ENCODE measurements around the gene CD8B. TPM values are rescaled to one million over a fixed set of nuclear protein-coding genes. Genes with fewer than 3 reads are reported as not detected.

Gene CD8B
- polyA plus RNA-seq, 2 donors = 1.6 to 1.7 TPM

DNA sequence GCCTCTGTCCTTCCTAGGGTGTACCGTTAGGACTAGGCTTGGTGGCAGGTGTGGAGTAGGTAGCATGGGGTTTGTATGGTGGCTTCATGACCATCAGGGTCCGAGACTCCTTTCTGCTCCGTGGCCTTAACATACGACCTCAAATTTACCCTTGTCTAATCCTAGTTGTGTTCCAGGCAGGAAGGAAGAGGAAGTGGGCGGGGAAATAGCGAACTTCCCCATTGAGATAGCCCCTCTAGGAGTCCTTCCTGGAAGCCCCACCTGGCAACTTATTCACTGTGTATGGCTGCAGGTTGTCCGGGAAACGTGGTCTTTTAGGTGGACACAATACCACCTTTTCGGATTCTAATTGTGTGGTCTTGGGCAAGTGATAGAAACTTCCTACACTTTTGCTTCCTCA, 80.3 kb downstream of the CD8B start:
- Histone ChIP-seq H3K36me3 (ENCODE audit: control insufficient read depth in 2 of 2, insufficient read depth in 2 of 2, low read length in 1 of 2) (no peaks in the 10 kb centered on the region), H3K27ac (ENCODE audit: low read depth in 2 of 2, low read length in 1 of 2) (no peak overlapping the region), H3K27me3 (ENCODE audit: control insufficient read depth in 1 of 2, insufficient read depth in 2 of 2, low read length in 2 of 2) (no peaks in the 10 kb centered on the region), H3K4me3 (ENCODE audit: low read depth in 1 of 2, low read length in 2 of 2) (no peak overlapping the region), H3K9me3 (ENCODE audit: control insufficient read depth in 2 of 2, insufficient read depth in 1 of 2, low read depth in 1 of 2, low read length in 1 of 2) (no peaks in the 10 kb centered on the region), H3K4me1 (ENCODE audit: control insufficient read depth in 2 of 2, insufficient read depth in 2 of 2, low read length in 1 of 2) (peaks cover 0 to 2% of the 10 kb centered on the region in 2 donors)
- WGBS, 2 donors = 80 to 82% methylated on average over 9 of the region's 9 CpGs

DNA sequence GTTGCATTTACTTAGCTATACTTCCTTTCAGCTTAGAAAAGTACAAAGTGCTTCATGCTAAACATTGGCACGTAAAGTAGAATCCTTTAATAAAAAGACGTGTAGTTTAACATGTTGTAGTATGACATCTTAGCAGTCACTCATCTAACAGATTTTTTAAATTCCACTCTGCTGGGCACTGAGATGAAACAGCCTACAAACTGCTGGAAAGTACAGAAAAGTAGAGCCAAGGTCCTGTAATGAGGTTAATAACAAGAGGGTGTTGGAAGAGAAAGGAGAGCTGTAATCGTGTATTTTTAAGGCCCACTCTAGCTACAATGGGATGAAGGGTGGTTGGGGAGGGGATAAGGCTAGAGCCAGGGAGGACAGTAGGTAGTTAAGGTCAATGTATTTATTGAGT, 81.7 kb downstream of the CD8B start:
- Histone ChIP-seq H3K4me3 (ENCODE audit: low read depth in 1 of 2, low read length in 2 of 2) (no peak overlapping the region), H3K27me3 (ENCODE audit: control insufficient read depth in 1 of 2, insufficient read depth in 2 of 2, low read length in 2 of 2) (no peaks in the 10 kb centered on the region), H3K4me1 (ENCODE audit: control insufficient read depth in 2 of 2, insufficient read depth in 2 of 2, low read length in 1 of 2) (peaks cover 0 to 2% of the 10 kb centered on the region in 2 donors), H3K27ac (ENCODE audit: low read depth in 2 of 2, low read length in 1 of 2) (no peak overlapping the region), H3K36me3 (ENCODE audit: control insufficient read depth in 2 of 2, insufficient read depth in 2 of 2, low read length in 1 of 2) (peaks cover 0 to 3% of the 10 kb centered on the region in 2 donors), H3K9me3 (ENCODE audit: control insufficient read depth in 2 of 2, insufficient read depth in 1 of 2, low read depth in 1 of 2, low read length in 1 of 2) (no peaks in the 10 kb centered on the region)
- 72 to 77% methylated on average over 3 of the region's 3 CpGs for WGBS, 2 donors

GRCh38 chr2:86778957-86779356, 82.7 kb downstream of the CD8B start:
- H3K27me3 ChIP-seq (ENCODE audit: control insufficient read depth in 1 of 2, insufficient read depth in 2 of 2, low read length in 2 of 2) = no peaks in the 10 kb centered on the region
- H3K4me3 ChIP-seq (ENCODE audit: low read depth in 1 of 2, low read length in 2 of 2) = no peak overlapping the region
- H3K27ac ChIP-seq (ENCODE audit: low read depth in 2 of 2, low read length in 1 of 2) = no peak overlapping the region
- no peaks in the 10 kb centered on the region for H3K9me3 ChIP-seq (ENCODE audit: control insufficient read depth in 2 of 2, insufficient read depth in 1 of 2, low read depth in 1 of 2, low read length in 1 of 2)
- H3K36me3 ChIP-seq (ENCODE audit: control insufficient read depth in 2 of 2, insufficient read depth in 2 of 2, low read length in 1 of 2) = peaks cover 2 to 3% of the 10 kb centered on the region in 2 donors
- H3K4me1 ChIP-seq (ENCODE audit: control insufficient read depth in 2 of 2, insufficient read depth in 2 of 2, low read length in 1 of 2) = peaks cover 0 to 2% of the 10 kb centered on the region in 2 donors
- 55 to 56% methylated on average over 2 of the region's 2 CpGs for WGBS, 2 donors

- 95% methylated on average over 7 of the region's 7 CpGs for WGBS, 2 donors
These were observed 85.2 kb downstream of the CD8B start for GRCh38 chr2:86776532-86776931.

DNA sequence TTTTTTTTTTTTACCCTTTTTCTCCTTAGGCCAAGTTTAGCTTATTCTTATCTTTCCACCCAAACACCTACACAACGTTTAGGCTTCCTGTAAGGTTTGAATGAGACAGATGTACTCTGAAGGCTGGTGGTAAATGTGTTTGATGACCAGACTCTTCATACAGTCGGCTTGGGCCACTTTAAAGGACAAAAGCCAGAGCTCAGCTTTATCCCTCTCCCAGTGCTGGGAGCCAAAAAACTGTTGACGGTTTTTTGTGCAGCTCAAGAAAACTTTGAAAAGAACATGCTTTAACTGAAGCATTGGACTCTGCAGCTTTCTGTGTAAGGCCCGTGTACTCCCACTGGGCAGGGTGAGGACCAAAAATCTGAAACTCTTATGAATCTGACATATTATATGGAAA, 86.3 kb downstream of the CD8B start:
- Histone ChIP-seq H3K4me3 (ENCODE audit: low read depth in 1 of 2, low read length in 2 of 2) (no peak overlapping the region), H3K9me3 (ENCODE audit: control insufficient read depth in 2 of 2, insufficient read depth in 1 of 2, low read depth in 1 of 2, low read length in 1 of 2) (no peaks in the 10 kb centered on the region), H3K36me3 (ENCODE audit: control insufficient read depth in 2 of 2, insufficient read depth in 2 of 2, low read length in 1 of 2) (peaks cover 6 to 17% of the 10 kb centered on the region in 2 donors), H3K4me1 (ENCODE audit: control insufficient read depth in 2 of 2, insufficient read depth in 2 of 2, low read length in 1 of 2) (peaks cover 0 to 2% of the 10 kb centered on the region in 2 donors), H3K27ac (ENCODE audit: low read depth in 2 of 2, low read length in 1 of 2) (no peak overlapping the region), H3K27me3 (ENCODE audit: control insufficient read depth in 1 of 2, insufficient read depth in 2 of 2, low read length in 2 of 2) (no peaks in the 10 kb centered on the region)
- WGBS, 2 donors = 46 to 48% methylated on average over 4 of the region's 4 CpGs

More at GRCh38 chr2:86776532-86776931, 85.2 kb downstream of the CD8B start:
- peaks cover 6 to 11% of the 10 kb centered on the region in 2 donors for H3K36me3 ChIP-seq (ENCODE audit: control insufficient read depth in 2 of 2, insufficient read depth in 2 of 2, low read length in 1 of 2)
- H3K27ac ChIP-seq (ENCODE audit: low read depth in 2 of 2, low read length in 1 of 2) = no peak overlapping the region
- H3K9me3 ChIP-seq (ENCODE audit: control insufficient read depth in 2 of 2, insufficient read depth in 1 of 2, low read depth in 1 of 2, low read length in 1 of 2) = no peaks in the 10 kb centered on the region
- no peak overlapping the region for H3K4me3 ChIP-seq (ENCODE audit: low read depth in 1 of 2, low read length in 2 of 2)
- H3K27me3 ChIP-seq (ENCODE audit: control insufficient read depth in 1 of 2, insufficient read depth in 2 of 2, low read length in 2 of 2) = no peaks in the 10 kb centered on the region
- peaks cover 0 to 2% of the 10 kb centered on the region in 2 donors for H3K4me1 ChIP-seq (ENCODE audit: control insufficient read depth in 2 of 2, insufficient read depth in 2 of 2, low read length in 1 of 2)

DNA sequence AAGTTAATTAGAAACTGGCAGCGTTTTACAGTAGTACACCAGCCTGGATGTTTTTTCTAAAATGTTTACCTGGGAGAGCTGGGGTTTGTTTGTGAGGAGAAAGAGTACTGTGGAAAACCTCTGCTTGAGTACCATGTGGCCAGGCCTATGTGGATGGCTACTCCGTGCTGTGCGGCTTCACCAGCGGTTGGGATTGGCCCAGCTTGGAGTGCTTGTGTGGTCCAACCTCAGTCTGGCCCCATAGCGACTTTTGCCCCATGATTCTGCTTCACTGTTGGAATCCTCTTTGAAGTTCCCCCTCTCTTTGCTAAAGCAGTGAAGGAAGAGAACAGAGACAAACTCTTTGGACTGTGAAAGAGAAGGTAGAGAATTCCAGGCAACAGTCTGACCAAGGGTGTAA, 86.8 kb downstream of the CD8B start:
- no peak overlapping the region for H3K27ac ChIP-seq (ENCODE audit: low read depth in 2 of 2, low read length in 1 of 2)
- H3K4me1 ChIP-seq (ENCODE audit: control insufficient read depth in 2 of 2, insufficient read depth in 2 of 2, low read length in 1 of 2) = peaks cover 0 to 2% of the 10 kb centered on the region in 2 donors
- peaks cover 6 to 19% of the 10 kb centered on the region in 2 donors for H3K36me3 ChIP-seq (ENCODE audit: control insufficient read depth in 2 of 2, insufficient read depth in 2 of 2, low read length in 1 of 2)
- 69 to 73% methylated on average over 5 of the region's 5 CpGs for WGBS, 2 donors
- no peaks in the 10 kb centered on the region for H3K27me3 ChIP-seq (ENCODE audit: control insufficient read depth in 1 of 2, insufficient read depth in 2 of 2, low read length in 2 of 2)
- H3K9me3 ChIP-seq (ENCODE audit: control insufficient read depth in 2 of 2, insufficient read depth in 1 of 2, low read depth in 1 of 2, low read length in 1 of 2) = no peaks in the 10 kb centered on the region
- H3K4me3 ChIP-seq (ENCODE audit: low read depth in 1 of 2, low read length in 2 of 2) = no peak overlapping the region

DNA sequence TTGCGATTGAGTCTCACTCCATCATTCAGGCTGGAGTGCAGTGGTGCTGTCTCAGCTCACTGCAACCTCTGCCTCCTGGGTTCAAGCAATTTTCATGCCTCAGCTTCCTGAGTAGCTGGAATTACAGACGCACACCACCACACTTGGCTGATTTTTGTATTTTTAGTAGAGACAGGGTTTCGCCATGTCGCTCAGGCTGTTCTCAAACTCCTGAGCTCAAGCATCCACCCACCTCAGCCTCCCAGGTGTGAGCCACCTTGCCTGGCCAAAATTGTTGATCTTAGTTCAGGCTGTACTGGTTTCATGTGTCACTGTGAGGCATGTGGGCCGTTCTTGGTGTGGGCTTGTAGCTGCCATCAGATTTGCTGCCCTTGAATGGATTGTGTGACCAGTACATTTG, 89.1 kb downstream of the CD8B start:
- Histone ChIP-seq H3K27ac (ENCODE audit: low read depth in 2 of 2, low read length in 1 of 2) (no peak overlapping the region), H3K9me3 (ENCODE audit: control insufficient read depth in 2 of 2, insufficient read depth in 1 of 2, low read depth in 1 of 2, low read length in 1 of 2) (no peaks in the 10 kb centered on the region), H3K36me3 (ENCODE audit: control insufficient read depth in 2 of 2, insufficient read depth in 2 of 2, low read length in 1 of 2) (peaks cover 13 to 29% of the 10 kb centered on the region in 2 donors), H3K4me3 (ENCODE audit: low read depth in 1 of 2, low read length in 2 of 2) (no peak overlapping the region), H3K27me3 (ENCODE audit: control insufficient read depth in 1 of 2, insufficient read depth in 2 of 2, low read length in 2 of 2) (no peaks in the 10 kb centered on the region), H3K4me1 (ENCODE audit: control insufficient read depth in 2 of 2, insufficient read depth in 2 of 2, low read length in 1 of 2) (peaks cover 0 to 2% of the 10 kb centered on the region in 2 donors)
- 69 to 70% methylated on average over 5 of the region's 5 CpGs for WGBS, 2 donors

DNA sequence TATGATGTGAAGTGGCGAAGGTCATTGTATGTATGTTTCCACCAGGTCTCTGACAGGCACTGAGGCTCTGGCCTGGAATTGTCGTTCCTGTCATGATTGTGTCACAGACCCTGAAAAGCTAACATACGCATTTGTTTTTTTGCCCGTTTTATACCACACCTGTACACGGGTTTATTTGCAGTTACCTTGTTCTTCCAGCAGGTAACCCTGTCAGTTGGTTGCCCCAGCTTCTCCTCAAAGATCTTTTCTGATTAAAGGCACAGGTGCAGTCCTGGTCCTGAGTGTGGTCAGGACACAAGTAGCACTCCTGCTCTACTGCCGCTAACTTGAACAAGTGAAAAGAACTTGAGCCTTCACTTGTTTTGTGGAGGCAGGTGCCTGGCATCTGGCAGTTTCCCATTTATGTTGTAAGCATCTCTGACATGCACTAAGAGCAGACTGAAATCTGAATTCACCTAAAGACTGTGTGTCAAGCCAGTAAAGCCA, 90.8 kb downstream of the CD8B start:
- H3K27me3 ChIP-seq (ENCODE audit: control insufficient read depth in 1 of 2, insufficient read depth in 2 of 2, low read length in 2 of 2) = no peaks in the 10 kb centered on the region
- H3K4me3 ChIP-seq (ENCODE audit: low read depth in 1 of 2, low read length in 2 of 2) = no peak overlapping the region
- H3K27ac ChIP-seq (ENCODE audit: low read depth in 2 of 2, low read length in 1 of 2) = no peak overlapping the region
- 84 to 86% methylated on average over 6 of the region's 6 CpGs for WGBS, 2 donors
- no peaks in the 10 kb centered on the region for H3K9me3 ChIP-seq (ENCODE audit: control insufficient read depth in 2 of 2, insufficient read depth in 1 of 2, low read depth in 1 of 2, low read length in 1 of 2)
- H3K4me1 ChIP-seq (ENCODE audit: control insufficient read depth in 2 of 2, insufficient read depth in 2 of 2, low read length in 1 of 2) = no peaks in the 10 kb centered on the region
- peaks cover 16 to 29% of the 10 kb centered on the region in 2 donors for H3K36me3 ChIP-seq (ENCODE audit: control insufficient read depth in 2 of 2, insufficient read depth in 2 of 2, low read length in 1 of 2)

DNA sequence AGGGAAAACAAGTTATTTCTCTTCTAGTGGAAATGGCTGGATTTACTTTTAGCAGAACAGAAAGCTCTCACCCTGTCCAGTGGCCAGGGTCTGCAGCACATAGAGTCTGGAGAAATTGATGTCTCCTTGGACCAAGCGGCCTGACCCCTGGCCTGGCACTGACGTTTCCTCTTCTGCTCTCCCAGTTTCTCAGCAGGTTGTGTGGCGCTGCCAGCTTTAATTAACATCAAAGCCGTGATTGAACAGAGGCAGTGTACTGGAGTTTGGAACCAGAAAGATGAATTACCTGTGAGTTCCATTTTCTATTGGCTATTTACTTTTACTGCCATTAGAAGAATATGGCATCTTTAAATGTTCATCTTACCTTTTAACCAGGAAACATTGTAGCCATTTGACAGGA, 91.8 kb downstream of the CD8B start:
- Histone ChIP-seq H3K27ac (ENCODE audit: low read depth in 2 of 2, low read length in 1 of 2) (no peak overlapping the region), H3K4me3 (ENCODE audit: low read depth in 1 of 2, low read length in 2 of 2) (no peak overlapping the region), H3K9me3 (ENCODE audit: control insufficient read depth in 2 of 2, insufficient read depth in 1 of 2, low read depth in 1 of 2, low read length in 1 of 2) (no peaks in the 10 kb centered on the region), H3K4me1 (ENCODE audit: control insufficient read depth in 2 of 2, insufficient read depth in 2 of 2, low read length in 1 of 2) (no peaks in the 10 kb centered on the region), H3K27me3 (ENCODE audit: control insufficient read depth in 1 of 2, insufficient read depth in 2 of 2, low read length in 2 of 2) (no peaks in the 10 kb centered on the region), H3K36me3 (ENCODE audit: control insufficient read depth in 2 of 2, insufficient read depth in 2 of 2, low read length in 1 of 2) (peaks cover 15 to 31% of the 10 kb centered on the region in 2 donors)
- WGBS, 2 donors = 82 to 89% methylated on average over 4 of the region's 4 CpGs

DNA sequence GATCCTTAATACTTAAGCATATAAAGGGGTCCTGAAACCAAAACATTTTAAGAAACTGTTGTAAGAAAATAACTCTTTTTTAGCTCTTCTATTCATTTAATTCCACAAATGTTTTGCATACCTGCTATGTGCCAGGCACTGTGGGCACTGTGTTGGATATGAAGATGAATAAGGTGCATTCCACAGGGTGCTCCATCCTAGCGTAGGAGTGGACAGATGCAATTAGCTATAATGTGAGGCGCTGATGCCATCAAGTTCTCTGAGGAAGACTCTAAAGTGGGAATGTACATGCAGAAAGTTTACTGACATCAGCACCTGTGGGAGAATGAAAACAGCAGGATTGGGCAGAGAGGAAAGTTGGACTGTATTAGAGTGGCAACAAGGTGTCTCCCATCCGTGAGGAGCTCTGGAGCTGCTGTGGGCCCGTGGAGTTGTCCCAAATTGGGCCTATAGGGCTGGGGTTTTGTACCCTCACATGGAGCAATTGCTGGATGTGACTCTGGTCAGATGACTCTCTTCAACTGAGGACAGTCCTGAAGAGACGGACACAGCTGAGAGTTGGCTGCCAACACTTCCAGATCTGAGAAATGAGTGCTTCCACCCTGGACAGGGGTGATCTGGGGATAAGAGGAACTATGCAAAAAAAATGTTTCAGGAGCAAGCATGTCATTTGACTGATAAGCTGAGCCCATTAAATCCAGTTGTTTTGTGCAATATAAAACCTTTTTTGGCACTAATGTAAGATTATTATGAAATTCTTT, 93.3 kb downstream of the CD8B start:
- Histone ChIP-seq H3K36me3 (ENCODE audit: control insufficient read depth in 2 of 2, insufficient read depth in 2 of 2, low read length in 1 of 2) (peaks cover 15 to 30% of the 10 kb centered on the region in 2 donors), H3K9me3 (ENCODE audit: control insufficient read depth in 2 of 2, insufficient read depth in 1 of 2, low read depth in 1 of 2, low read length in 1 of 2) (no peaks in the 10 kb centered on the region), H3K27ac (ENCODE audit: low read depth in 2 of 2, low read length in 1 of 2) (no peak overlapping the region), H3K27me3 (ENCODE audit: control insufficient read depth in 1 of 2, insufficient read depth in 2 of 2, low read length in 2 of 2) (no peaks in the 10 kb centered on the region), H3K4me1 (ENCODE audit: control insufficient read depth in 2 of 2, insufficient read depth in 2 of 2, low read length in 1 of 2) (no peaks in the 10 kb centered on the region), H3K4me3 (ENCODE audit: low read depth in 1 of 2, low read length in 2 of 2) (no peak overlapping the region)
- 88 to 90% methylated on average over 5 of the region's 5 CpGs for WGBS, 2 donors

All from esophagus (tissue), 2 donors.